H1 (cell line): ENCODE results near the gene NMT1. TPM values are rescaled to one million over a fixed set of nuclear protein-coding genes. Genes with fewer than 3 reads are reported as not detected.

Experiments
- CTCF ChIA-PET: fragments of 300-600 bp; sonication (Branson Sonifier 250); formaldehyde crosslinking; loops from one replicate; lab custom pipeline; 2021; ENCODE audit not compliant: partially characterized antibody; lab: Charles Lee
- POLR2A ChIA-PET: fragments of 300-600 bp; sonication (Branson Sonifier 250); formaldehyde crosslinking; loops from one replicate; lab custom pipeline; 2021; ENCODE audit warnings: inconsistent platforms; ENCODE audit not compliant: partially characterized antibody; lab: Charles Lee
- DNase-seq, 2 experiments: peaks; one replicate each; pipeline versions ENCODE4 v3.0.0 to v3.0.0-alpha.2; 2010 to 2022; ENCODE audit warnings: low spot score in 2 of 2, low read depth in 1 of 2, mixed read lengths in 1 of 2
- FAIRE-seq: peaks from 2 replicates; lab custom pipeline; 2011; peaks lifted over from hg19 to GRCh38; lab: Jason Lieb, UNC
- H2AFZ ChIP-seq: 2 replicates; pipeline ENCODE4 v1.8.1; 2012; ENCODE audit warnings: low read length, inconsistent platforms
- H2AK5ac ChIP-seq: 2 replicates; pipeline ENCODE4 v1.6.1; 2013; ENCODE audit warnings: low read depth, low read length
- H2BK120ac ChIP-seq: replicated peaks from 2 replicates; pipeline ENCODE3; 2013; ENCODE audit warnings: low read depth, low read length, inconsistent platforms
- H2BK12ac ChIP-seq: 2 replicates; pipeline ENCODE4 v1.6.1; 2013; ENCODE audit warnings: low read depth, low read length
- H2BK15ac ChIP-seq: 2 replicates; pipeline ENCODE4 v1.6.1; 2013; ENCODE audit warnings: low read length
- H2BK20ac ChIP-seq: 2 replicates; pipeline ENCODE4 v1.6.1; 2013; ENCODE audit warnings: low read length
- H2BK5ac ChIP-seq: 2 replicates; pipeline ENCODE4 v1.6.1; 2013; ENCODE audit warnings: low read depth, low read length
- H3K14ac ChIP-seq: 2 replicates; pipeline ENCODE4 v1.6.1; 2013; ENCODE audit warnings: inconsistent platforms; ENCODE audit not compliant: insufficient read length
- H3K18ac ChIP-seq: 2 replicates; pipeline ENCODE4 v1.6.1; 2013; ENCODE audit warnings: low read length; ENCODE audit errors: extremely low read depth
- H3K23ac ChIP-seq: 2 replicates; pipeline ENCODE4 v1.6.1; 2013; ENCODE audit warnings: inconsistent platforms; ENCODE audit not compliant: insufficient read length
- H3K23me2 ChIP-seq: 2 replicates; pipeline ENCODE4 v1.6.1; 2013; ENCODE audit warnings: low read depth, low read length
- H3K27ac ChIP-seq: 2 replicates; pipeline ENCODE4 v1.6.1; 2011; ENCODE audit warnings: low read depth, low read length, inconsistent platforms
- H3K27me3 ChIP-seq, 4 experiments: replicated peaks in 1 of 4; 1 replicate in 1 of 4; 2 replicates in 3 of 4; pipeline versions ENCODE4 v1.6.1 to v1.8.1; 2011 to 2013; ENCODE audit warnings: low read length in 3 of 4, mild to moderate bottlenecking in 3 of 4, inconsistent platforms in 2 of 4, mixed read lengths in 2 of 4, moderate library complexity in 1 of 4; ENCODE audit not compliant: control insufficient read depth in 3 of 4, insufficient read depth in 3 of 4; ENCODE audit errors: extremely low read depth in 1 of 4
- H3K36me3 ChIP-seq, 4 experiments: 2 replicates each; pipeline versions ENCODE4 v1.6.1 to v1.8.1; 2011 to 2013; ENCODE audit warnings: mild to moderate bottlenecking in 4 of 4, low read length in 3 of 4, moderate library complexity in 2 of 4, control low read depth in 1 of 4, inconsistent platforms in 1 of 4; ENCODE audit not compliant: insufficient read depth in 4 of 4, control insufficient read depth in 2 of 4
- H3K4ac ChIP-seq: replicated peaks from 2 replicates; pipeline ENCODE3; 2013; ENCODE audit warnings: low read length, low read depth, mixed read lengths, inconsistent platforms; ENCODE audit not compliant: insufficient read length
- H3K4me1 ChIP-seq, 4 experiments: replicated peaks in 1 of 4; 1 replicate in 1 of 4; 2 replicates in 3 of 4; pipeline versions ENCODE4 v1.6.1 to v1.8.1; 2011 to 2013; ENCODE audit warnings: low read length in 3 of 4, inconsistent platforms in 2 of 4, mixed read lengths in 1 of 4; ENCODE audit not compliant: insufficient read depth in 4 of 4, control insufficient read depth in 3 of 4
- H3K4me2 ChIP-seq, 2 experiments: 2 replicates each; pipeline versions ENCODE4 v1.6.1 to v1.8.1; 2011 to 2013; ENCODE audit warnings: low read depth in 2 of 2, low read length in 2 of 2, control low read depth in 1 of 2, inconsistent platforms in 1 of 2, mild to moderate bottlenecking in 1 of 2; ENCODE audit not compliant: insufficient read depth in 1 of 2
- H3K4me3 ChIP-seq, 4 experiments: fragments of 200-600, 300-600 bp in 1 of 4; sonication (generic), shearing (Covaris generic), sonication (Bioruptor Twin) in 1 of 4; 2 replicates each; pipeline versions ENCODE4 v1.5.1 to v1.8.1; 2011 to 2016; ENCODE audit warnings: low read length in 4 of 4, low read depth in 3 of 4, control low read depth in 2 of 4, inconsistent platforms in 2 of 4, mild to moderate bottlenecking in 2 of 4, mixed read lengths in 1 of 4, moderate library complexity in 1 of 4; ENCODE audit not compliant: insufficient read depth in 2 of 4; ENCODE audit errors: extremely low read depth in 1 of 4
- H3K56ac ChIP-seq: replicated peaks from 2 replicates; pipeline ENCODE3; 2013; ENCODE audit warnings: low read depth, mild to moderate bottlenecking, mixed read lengths, low read length, inconsistent platforms; ENCODE audit not compliant: insufficient read length
- H3K79me1 ChIP-seq: 2 replicates; pipeline ENCODE4 v1.6.1; 2013; ENCODE audit warnings: low read depth, low read length, control low read depth
- H3K79me2 ChIP-seq, 2 experiments: 2 replicates each; pipeline versions ENCODE4 v1.6.1 to v1.8.1; 2012 to 2013; ENCODE audit warnings: low read length in 2 of 2, mild to moderate bottlenecking in 2 of 2, inconsistent platforms in 1 of 2; ENCODE audit not compliant: insufficient read depth in 2 of 2, control insufficient read depth in 1 of 2
- H3K9ac ChIP-seq, 4 experiments: replicated peaks in 1 of 4; 1 replicate in 1 of 4; 2 replicates in 3 of 4; pipeline versions ENCODE4 v1.6.1 to v1.8.1; 2011 to 2013; ENCODE audit warnings: low read depth in 3 of 4, low read length in 3 of 4, control low read depth in 2 of 4, mild to moderate bottlenecking in 2 of 4, moderate library complexity in 2 of 4, inconsistent platforms in 1 of 4; ENCODE audit errors: extremely low read depth in 1 of 4
- H3K9me3 ChIP-seq, 2 experiments: 2 replicates each; pipeline versions ENCODE4 v1.6.1 to v1.8.1; 2012 to 2013; ENCODE audit warnings: mild to moderate bottlenecking in 2 of 2, moderate library complexity in 2 of 2, control low read depth in 1 of 2, inconsistent platforms in 1 of 2, low read depth in 1 of 2, low read length in 1 of 2, mixed read lengths in 1 of 2; ENCODE audit not compliant: insufficient read depth in 2 of 2
- H4K20me1 ChIP-seq, 2 experiments: replicated peaks in 1 of 2; 2 replicates each; pipeline versions ENCODE3 to v1.8.1; 2011 to 2013; ENCODE audit warnings: inconsistent platforms in 2 of 2, low read length in 2 of 2, mild to moderate bottlenecking in 1 of 2; ENCODE audit not compliant: insufficient read depth in 2 of 2, control insufficient read depth in 1 of 2
- H4K5ac ChIP-seq: 2 replicates; pipeline ENCODE4 v1.6.1; 2013; ENCODE audit warnings: low read length, low read depth, mixed read lengths, inconsistent platforms; ENCODE audit not compliant: insufficient read length
- H4K8ac ChIP-seq: 2 replicates; pipeline ENCODE4 v1.8.0; 2013; ENCODE audit warnings: mild to moderate bottlenecking, moderate library complexity, low read length, inconsistent platforms; ENCODE audit not compliant: insufficient read depth; ENCODE audit errors: extremely low read depth
- H4K91ac ChIP-seq: replicated peaks from 2 replicates; pipeline ENCODE3; 2013; ENCODE audit warnings: low read length, mixed read lengths, inconsistent platforms; ENCODE audit not compliant: insufficient read length
- CEBPB ChIP-seq: IDR thresholded peaks from 2 replicates; pipeline ENCODE4 v1.6.1; 2012; ENCODE audit warnings: low read depth, low read length
- CHD1 ChIP-seq: IDR thresholded peaks from 2 replicates; pipeline ENCODE4 v1.6.1; 2012; ENCODE audit warnings: low read depth, low read length, improper control_type of control experiment
- SP4 ChIP-seq: IDR thresholded peaks from 2 replicates; pipeline ENCODE4 v1.6.1; 2012; ENCODE audit warnings: low read length, inconsistent platforms
- WGBS, 2 experiments: shearing (Covaris generic) in 1 of 2; methylation state at CpG; one replicate each; pipeline versions ENCODE4 v1.1.6 to v1.1.7; 2013 to 2015; ENCODE audit warnings: low lambda C conversion rate in 2 of 2, mixed read lengths in 2 of 2, inconsistent platforms in 1 of 2, low coverage in 1 of 2, missing lambda C conversion rate in 1 of 2; ENCODE audit not compliant: insufficient replicate concordance in 2 of 2, insufficient coverage in 1 of 2, insufficient read length in 1 of 2; ENCODE audit errors: extremely low coverage in 1 of 2, missing lambda C conversion rate in 1 of 2; 5-methylcytosine and 5-hydroxymethylcytosine counted together
- polyA plus RNA-seq, 7 experiments: library from polyadenylated mRNA; depleted of rRNA in 3 of 7; stranded (reverse) in 5 of 7; unstranded in 2 of 7; fragments of >200 nt in 5 of 7; fragments of 200-250 nt in 2 of 7; gene quantifications; 1 replicate in 5 of 7; 2 replicates in 1 of 7; 4 replicates in 1 of 7; pipeline versions ENCODE4 v1.2.1 to v1.2.3, GENCODE V29; 2011 to 2013; ENCODE audit warnings: missing spikeins in 2 of 7, mixed read lengths in 2 of 7
- total RNA-seq: library from RNA; stranded (reverse); fragmentation: NEBNext Ultra II Directional; extraction: Animal tissue kit (Norgen Biotek cat#: 25700); gene quantifications from 2 replicates; pipeline ENCODE4 v1.2.1, GENCODE V29; 2021

Gene NMT1
- total and polyA plus RNA-seq, 2 of the 8 experiments (the other 6 are each of a cell fraction or from before 2014, with no cell fraction given): 42.9 to 149 TPM

- Histone ChIP-seq H3K27me3 (no peaks in the 10 kb centered on the region), H3K56ac (no peak overlapping the region), H3K9me3 (no peaks in the 10 kb centered on the region), H3K14ac (no peak overlapping the region), H3K4me3 (peak overlapping the region; percentile 40 to 81 (median 58)), H3K4me1 (peaks cover 0 to 20% (median 10%) of the 10 kb centered on the region in 4 experiments; a peak in 5 of 7 replicates), H4K8ac (peak overlapping the region; percentile 79; the same call in 1 of the 2 replicates), H3K23ac (no peak overlapping the region), H3K79me2 (no peaks in the 10 kb centered on the region), H3K36me3 (no peaks in the 10 kb centered on the region), H2AK5ac (no peak overlapping the region), H4K5ac (no peak overlapping the region), H3K9ac (peak overlapping the region in 1 of 4 experiments; percentile 71; a peak in 2 of 7 replicates), H2BK12ac (0 out of 2 replicates have a peak overlapping the region, but pooled peaks have one; percentile 2), H3K4ac (no peak overlapping the region), H3K18ac (no peak overlapping the region), H3K79me1 (no peaks in the 10 kb centered on the region), H2BK20ac (no peak overlapping the region), H2BK5ac (no peak overlapping the region), H2BK120ac (no peak overlapping the region), H2AFZ (no peak overlapping the region), H3K4me2 (peak overlapping the region; percentile 55 to 56), H4K91ac (no peak overlapping the region), H3K23me2 (peaks cover 8% of the 10 kb centered on the region), H3K27ac (no peak overlapping the region), H2BK15ac (no peak overlapping the region), H4K20me1 (peaks cover 5 to 13% of the 10 kb centered on the region in 2 experiments)
- CTCF ChIA-PET: interaction anchor here (0.6 to 11.7 kb wide), 13 partner anchors 10 to 209 kb away, joined by 3 to 156 read pairs (median 8); partner anchors contain the start of gene HEXIM1
- 28% methylated on average over 29 of the region's 46 CpGs; no CpG with 5 or more reads in 1 of the 2 experiments for WGBS, 2 experiments
- peak in 1 of 2 experiments; percentile 93 for DNase-seq
- no peak for FAIRE-seq
- POLR2A ChIA-PET: interaction anchor here (1.1 to 15.8 kb wide), 3 partner anchors 17 to 80 kb away, joined by 3 to 185 read pairs (median 5); partner anchors contain the start of genes HEXIM1 and HEXIM2
- TF ChIP-seq SP4: no peak
- no peak for TF ChIP-seq CHD1
- TF ChIP-seq CEBPB: no peak
Observed at GRCh38 chr17:45131616-45132319, 70.7 kb downstream of the NMT1 start.
